ENCODE results near the gene SHCBP1.
A peak's percentile ranks its signal among the peaks of the same experiment; 100 is the strongest.

Gene SHCBP1

DNA sequence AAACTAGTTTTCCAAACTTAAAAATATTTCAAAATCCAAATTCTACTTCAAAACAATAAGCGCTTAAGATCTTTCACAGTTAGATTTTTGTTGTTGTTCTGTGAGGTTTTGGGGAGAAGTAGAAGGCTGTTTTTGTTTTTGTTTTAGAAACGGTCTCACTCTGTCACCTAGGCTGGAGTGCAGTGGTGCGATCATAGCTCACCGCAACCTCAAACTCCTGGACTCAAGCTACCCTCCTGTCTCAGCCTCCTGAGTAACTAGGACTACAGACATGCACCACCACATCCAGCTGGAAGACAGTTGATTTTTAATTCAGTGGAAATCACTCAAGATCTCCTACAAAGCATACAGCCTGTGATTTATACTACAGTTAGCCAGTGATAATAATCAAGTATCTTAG, 2.7 kb downstream of the SHCBP1 start:
- DNase-seq (ENCODE audit: low read depth) = no peak

DNA sequence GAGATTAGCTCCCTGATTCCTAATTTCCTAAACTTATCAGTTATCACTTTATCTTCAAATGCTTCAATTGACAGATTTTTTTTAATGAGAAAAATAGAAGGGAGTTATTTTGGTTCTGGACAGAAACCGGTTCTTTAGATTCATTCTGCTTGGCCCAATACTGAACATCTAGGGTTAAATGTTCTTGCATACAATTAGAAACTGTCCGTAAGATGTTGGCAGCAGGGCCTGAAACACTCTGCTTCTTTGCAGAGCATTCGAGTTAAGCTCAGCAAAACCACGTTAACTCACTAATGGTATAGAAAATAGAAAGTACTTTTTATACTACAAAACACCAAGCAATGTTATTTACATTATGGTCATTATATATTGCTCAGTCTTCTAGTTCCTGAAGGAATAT, 7.2 kb downstream of the SHCBP1 start:
- no peak for DNase-seq (ENCODE audit: low read depth)

DNA sequence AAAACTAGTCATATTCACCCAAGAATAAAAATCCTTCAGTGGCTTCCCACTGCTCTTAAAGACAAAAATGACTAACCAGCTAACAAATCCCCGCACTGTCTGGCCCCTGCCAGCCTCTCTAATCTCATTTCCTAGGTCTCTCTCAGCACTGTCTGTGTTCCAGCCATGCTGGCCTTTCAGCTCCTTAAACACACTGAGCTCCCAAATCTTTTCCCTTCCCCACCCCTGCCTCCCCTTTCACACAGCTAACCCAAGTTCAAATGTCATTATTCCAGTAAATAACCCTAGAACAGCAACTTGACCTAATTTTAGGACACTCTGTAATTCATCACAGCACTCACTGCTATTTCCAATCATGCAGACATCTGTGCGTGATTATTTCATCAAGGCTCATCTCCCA, 7.8 kb downstream of the SHCBP1 start:
- no peak for DNase-seq (ENCODE audit: low read depth)

DNA sequence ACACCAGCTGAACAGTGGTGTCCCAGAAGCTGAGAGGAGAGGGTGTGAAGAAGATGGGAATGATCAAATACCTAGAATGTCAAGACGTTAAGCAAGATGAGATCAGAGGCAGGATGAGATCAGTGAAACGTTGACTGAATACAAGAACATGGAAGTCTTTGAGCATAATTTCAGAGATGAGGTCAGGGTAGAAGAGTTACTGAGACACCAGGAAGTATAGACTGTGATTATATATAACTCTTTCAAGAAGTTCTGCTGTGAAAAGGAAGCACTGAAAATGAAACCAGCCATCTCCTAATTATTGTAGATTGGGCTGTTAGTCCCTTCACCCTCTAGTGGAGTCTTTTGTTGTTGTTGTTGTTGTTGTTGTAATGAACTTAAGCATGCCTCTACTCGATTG, 9.1 kb downstream of the SHCBP1 start:
- no peak for DNase-seq (ENCODE audit: low read depth)

DNA sequence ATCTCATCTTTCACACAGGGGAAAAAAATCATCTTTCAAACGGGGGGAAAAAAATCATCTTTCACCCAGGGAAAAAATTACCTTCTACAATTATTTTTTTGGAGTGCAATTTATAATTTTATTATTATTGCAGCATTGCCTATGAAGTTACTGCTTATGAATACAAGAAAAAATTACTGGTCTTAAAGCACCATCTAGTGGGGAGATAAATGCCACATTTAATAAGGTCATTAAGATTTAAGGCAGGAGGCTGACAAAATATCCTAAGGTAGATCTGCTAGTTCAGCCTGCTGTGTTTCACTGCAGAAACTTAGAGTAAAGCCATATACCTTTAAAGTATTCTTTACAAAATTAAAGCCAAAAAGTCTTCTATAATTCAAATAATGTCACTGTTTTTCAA, 13.7 kb downstream of the SHCBP1 start:
- DNase-seq (ENCODE audit: low read depth) = no peak

DNA sequence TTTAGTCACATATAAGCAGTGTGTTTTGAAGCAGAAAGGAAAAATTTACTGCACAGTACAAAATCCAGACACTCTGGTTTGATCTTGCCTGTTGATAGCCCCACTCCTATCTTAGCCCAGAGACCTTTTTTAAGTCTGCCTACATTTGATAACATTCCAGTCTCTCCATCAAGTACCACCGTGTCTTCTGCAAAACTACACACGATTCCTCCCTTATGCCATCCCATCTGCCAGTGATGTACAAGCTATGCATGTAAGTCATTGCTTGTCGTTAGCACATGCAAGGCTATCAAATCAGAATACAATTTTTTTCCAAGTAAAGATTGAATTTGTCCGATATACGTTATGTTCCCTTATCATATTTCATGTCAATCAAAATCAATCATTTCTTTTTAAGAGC, 14.9 kb downstream of the SHCBP1 start:
- DNase-seq (ENCODE audit: low read depth) = no peak

DNA sequence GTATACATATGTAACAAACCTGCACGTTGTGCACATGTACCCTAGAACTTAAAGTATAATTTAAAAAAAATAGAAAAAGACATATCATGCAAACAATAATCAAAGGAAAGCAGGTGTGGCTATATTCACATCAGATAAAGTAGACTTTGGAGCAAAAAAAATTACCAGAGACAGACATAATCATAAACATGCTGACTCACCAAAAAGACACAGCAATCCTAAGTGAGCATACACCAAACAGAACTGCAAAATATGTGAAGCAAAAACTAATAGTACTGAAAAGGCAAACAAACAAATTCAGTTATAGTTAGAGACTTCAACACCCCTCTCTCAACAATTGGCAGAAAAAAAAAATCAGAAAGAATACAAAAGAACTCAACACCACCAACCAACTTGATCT, 29.9 kb downstream of the SHCBP1 start:
- DNase-seq (ENCODE audit: low read depth) = no peak

DNA sequence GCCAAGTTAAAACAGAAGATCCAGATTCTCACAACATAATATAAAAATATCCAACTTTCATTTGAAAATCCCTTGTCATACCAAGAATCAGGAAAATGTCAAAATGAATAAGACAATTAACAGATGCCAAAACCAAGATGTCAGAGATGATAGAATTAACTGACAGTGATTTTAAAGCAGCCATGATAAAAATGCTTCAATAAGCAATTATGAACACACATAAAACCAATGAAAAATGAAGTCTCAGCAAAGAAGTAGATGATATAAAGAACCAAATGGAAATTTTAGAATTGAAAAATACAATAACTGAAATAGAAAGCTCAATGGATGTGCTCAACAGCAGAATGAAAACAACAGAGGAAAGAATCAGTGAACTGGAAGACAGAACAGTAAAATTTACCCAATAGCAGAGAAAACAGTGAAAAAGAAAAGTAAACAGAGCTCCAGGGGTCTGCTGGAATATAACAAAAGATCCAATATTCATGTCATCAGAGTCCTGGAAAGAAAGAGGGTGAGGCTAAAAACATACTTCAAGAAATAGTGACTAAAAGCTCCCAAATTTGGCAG, 35.1 kb downstream of the SHCBP1 start:
- DNase-seq (ENCODE audit: low read depth) = no peak

DNA sequence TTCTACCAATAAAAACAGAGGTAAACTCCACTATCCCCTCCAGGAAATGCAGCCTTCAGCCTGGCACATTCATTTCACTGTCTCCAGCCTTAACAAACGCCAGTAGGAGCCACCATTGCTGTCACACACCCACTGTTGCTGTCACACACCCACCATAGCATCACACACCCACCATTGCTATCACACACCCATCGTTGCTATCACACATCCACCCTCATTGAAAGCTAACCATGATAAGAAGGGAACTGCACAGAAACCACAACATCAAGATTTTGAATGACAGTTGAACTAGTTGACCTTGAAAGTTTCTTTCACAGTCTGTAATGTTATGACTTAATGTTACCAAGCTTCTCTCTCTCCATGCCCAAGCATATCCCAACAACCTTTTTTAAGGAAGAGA, 38.1 kb downstream of the SHCBP1 start:
- DNase-seq (ENCODE audit: low read depth) = no peak

DNA sequence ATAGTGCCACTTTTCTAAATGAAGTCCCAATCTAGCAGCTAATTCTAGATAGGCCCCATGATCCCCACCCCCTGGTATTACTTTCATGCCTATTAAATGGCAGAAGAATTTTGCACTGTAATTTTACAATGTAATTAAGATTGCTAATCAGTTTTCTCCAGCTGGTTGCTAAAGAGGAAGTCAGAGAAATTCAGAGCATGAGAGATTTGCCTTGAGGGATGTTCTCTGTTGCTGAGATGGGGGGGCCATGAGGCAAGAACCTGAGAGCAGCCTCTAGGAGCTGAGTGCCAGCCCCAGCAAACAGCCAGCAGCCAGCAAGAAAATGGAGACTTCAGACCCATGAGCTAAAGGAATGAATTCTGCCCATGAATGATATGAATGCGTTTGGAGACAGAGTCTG, 38.9 kb downstream of the SHCBP1 start:
- no peak for DNase-seq (ENCODE audit: low read depth)

DNA sequence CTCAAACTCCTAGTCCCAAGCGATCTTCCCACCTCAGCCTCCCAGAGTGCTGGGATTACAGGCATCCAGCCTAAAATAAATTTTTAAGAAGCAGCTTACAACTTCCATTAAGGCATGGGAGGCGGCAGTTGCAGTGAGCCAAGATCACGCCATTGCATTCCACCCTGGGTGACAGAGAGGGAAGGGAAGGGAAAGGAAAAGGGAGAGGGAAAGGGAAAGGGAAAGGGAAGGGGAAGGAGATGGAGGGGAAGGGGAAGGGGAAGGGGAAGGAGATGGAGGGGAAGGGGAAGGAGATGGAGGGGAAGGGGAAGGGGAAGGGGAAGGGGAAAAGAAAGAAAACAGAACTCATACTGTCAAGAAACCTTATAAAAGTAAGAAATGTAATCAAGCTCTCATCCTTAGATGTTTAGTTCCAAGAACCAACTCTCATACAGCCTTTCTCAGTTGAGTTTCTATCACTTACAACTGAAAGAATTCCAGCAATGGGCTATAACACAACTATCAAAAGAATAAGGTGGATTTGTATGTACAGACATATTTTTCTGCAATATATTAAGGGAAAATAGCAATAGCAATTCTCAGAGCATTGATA, 43.1 kb downstream of the SHCBP1 start:
- no peak for DNase-seq (ENCODE audit: low read depth)

DNA sequence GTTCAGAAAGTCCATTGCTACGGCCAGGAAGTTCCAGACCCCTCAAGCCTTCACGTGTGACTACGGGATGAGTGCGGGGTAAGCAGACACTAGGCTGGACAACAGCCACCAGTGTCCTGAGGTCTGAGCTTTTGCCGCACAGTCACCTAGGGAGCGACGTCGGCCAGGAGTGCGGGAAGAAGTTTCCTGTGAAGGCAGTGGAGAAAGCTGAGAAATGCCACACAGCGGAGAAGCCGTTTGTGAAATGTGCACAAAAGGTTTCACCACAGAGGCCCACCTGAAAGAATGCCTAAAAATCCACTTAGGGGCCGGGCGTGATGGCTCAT, 47.4 kb downstream of the SHCBP1 start:
- DNase-seq (ENCODE audit: low read depth) = no peak

DNA sequence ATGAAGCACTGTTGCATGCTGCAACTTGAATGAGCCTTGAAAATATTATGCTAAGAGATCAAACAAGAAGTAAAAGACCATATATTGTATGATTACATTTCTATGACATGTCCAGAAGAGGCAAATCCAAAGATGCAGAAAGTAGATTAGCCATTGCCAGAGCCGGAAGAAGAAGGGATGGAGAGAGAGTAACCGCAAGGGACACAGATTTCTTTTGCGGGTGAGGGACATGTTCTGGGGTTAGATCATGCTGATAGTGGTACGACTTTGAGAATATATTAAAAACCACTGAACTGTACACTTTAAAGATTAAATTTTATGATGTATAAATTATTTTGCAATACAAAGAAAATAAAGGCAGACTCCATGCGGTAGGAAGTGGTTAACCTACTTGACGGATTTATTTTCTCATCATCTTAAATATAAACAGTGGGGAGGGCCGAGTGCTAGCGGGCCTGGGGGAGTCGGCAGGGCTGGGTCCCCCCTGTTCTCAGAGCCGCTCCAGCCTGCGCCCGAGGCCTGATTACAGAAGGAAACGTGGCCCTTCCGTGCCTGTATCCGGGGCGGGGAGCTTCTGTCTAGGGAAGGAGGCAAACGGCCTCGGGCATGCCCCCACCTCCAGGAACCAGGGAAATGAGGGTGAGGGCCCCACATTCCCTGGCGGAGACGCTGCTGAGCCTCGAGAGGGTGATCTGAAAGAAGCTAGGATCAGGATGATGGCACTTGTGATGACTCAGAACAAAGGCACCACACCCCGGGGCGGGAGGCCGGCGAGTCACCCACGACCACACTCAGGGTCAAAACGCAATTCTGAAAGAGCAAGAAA, 48.0 kb downstream of the SHCBP1 start:
- DNase-seq (ENCODE audit: low read depth) = no peak

DNA sequence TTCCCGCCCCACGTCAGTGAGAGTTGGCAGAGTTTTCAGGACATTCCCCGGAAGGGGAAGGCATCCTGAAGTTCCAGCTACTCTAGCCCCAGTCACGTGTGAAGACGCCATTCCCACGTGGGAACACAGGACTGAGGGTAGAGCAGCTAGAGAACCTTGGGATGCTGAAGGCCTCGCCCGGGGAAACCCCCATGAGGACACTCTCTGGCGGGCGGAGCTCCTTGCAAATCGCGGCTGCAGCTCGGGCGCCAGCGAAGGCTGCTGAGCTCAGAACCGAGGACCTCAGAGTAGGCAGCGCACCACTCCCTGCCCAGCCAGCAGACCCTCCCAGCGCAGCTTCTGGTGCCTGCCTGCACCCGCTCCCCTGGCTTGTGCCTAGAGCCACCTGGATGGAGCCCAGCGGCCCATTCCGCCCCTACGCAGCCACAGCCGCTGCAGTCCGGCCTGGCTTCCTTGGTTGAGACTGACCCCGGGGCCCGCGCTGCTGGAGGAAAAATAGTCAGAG, 51.9 kb downstream of the SHCBP1 start:
- no peak for DNase-seq (ENCODE audit: low read depth)

DNA sequence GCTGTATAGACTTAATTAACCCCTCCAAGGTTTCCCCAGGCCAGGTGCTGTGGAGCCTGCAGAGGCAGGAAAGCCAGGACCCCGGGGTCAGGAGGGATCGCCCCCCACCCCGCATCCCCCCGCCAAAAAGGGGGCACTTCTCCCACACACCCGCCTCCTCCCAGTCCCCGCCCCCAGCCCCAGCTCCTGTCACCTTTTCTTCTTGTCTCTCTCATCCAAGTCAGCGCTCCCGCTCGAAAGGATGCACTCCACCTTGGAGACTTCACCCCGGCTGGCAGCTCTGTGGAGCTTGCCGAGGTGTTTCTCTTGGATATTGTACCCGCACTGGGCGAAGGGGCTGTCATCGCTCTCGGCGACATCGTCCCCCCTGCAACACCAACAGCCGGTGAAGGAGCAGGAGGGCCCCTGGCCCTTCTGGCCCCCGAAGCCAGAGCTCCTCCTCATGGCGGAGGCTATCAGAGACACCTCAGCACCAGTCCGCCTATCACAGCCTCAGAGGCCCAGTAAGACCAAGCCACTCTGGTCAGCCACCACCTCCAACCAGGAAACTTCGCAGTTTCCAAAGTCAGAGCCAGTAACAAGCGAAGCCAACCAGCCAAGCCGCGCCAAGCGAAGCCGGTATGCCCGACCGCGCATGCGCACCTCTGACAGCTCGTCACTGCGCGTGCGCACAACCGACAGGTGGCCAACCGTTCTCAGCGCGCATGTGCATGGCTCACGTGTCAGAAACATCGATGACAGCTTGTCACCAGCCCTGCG, 52.5 kb downstream of the SHCBP1 start:
- DNase-seq (ENCODE audit: low read depth) = no peak

DNA sequence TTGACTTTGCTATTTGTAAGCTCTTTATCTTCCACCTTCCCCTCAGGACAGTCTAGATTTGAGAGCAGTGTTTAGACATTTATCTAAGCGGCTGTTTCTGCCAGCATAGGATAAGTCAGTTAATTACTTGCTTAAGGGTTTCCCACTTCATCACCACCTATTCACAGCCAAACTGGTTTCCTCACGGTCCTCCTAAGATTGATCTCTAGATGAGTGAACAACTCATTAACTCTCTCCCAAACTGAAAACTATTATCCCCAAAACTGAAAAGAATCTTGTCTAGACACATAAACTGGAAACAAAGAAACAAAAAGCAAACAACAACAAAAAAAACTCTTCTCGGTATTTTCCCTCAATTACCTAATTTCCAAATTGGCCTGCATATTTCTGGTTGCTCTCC, 58.2 kb downstream of the SHCBP1 start:
- DNase-seq (ENCODE audit: low read depth) = no peak

DNA sequence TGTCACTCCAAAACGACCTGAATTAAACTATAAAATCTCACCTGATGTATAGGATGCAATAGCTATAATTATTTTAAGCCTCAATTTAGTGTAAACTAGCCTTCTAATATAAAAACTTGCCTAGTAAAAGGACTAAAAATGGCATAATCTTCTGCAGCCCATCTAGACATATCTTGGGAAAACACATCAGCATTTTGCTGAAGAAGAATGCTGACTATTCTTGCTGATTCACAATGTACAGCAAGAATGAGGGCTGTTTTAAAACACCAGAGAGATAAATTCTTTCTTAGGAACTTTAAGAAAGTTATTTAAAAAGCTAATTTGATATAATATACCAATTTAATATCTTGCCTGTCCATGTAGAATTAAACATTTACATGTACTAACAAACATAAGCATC, 63.2 kb downstream of the SHCBP1 start:
- no peak for DNase-seq (ENCODE audit: low read depth)

DNA sequence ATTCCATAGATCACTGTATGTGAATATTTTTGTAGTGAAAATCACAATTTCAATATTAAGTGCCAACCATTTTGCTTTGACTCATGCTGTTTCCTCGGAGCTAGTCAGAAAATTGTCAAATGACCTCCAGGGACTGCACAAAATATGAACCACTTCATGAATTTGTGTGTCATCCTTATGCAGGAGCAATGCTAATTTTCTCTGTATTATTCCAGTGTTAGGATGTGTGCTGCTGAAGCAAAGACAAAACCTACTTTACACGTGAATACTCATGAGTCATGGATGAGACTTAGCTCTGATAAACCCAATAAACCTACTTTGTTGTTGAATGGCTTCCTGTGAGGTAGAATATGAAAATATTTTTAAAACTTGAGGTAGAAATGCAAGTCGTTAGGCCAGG, 65.2 kb downstream of the SHCBP1 start:
- DNase-seq (ENCODE audit: low read depth) = no peak

DNA sequence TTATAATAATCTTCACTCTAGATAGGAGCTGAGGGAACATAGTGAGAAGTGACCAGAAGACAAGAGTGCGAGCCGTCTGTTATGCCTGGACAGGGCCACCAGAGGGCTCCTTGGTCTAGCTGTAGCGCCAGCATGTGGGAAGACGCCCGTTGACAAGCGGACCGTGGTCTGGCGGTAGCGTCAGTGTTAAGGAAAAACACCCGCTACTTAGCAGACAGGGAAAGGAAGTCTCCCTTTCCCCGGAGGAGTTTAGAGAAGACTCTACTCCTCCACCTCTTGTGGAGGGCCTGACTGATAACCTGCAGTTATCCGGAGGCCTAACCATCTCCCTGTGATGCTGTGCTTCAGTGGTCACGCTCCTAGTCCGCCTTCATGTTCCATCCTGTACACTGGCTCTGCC, 66.7 kb downstream of the SHCBP1 start:
- peak; percentile 22 for DNase-seq (ENCODE audit: low read depth)

DNA sequence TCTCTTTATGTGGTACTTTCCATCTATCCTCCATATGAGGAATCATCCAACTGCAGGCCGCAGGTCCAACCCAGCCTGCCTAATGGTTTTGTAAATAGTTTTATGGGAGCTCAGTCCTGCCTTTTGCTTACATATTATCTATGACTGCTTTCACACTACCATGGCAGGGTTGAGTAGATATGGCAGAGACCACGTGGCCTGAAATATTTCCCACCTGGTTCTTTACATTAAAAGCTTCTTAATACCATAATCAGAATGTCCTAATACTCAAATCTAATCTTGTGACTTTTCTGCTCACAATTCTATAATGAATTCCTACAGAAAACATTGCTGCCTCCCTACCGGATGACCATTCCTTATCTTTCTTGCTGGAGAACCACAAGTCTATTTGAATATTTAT, 71.7 kb downstream of the SHCBP1 start:
- no peak for DNase-seq (ENCODE audit: low read depth)

Measured in activated T-cell treated with anti-CD3 and anti-CD28 coated beads for 1 hour (primary cell).